NCI-H187 treated with DMSO at 0.1 percent for 48 hours (cell line): Measurements from ENCODE around the gene CA10.

Source experiments
- DNase-seq: peaks from one replicate; lab custom pipeline; 2025; lab: John Stamatoyannopoulos, UW

CA10 gene

GRCh38 chr17:51724043-51724580 is 434.4 kb downstream of the CA10 start:
- DNase-seq: no peak

GRCh38 chr17:51722994-51723393 is 435.5 kb downstream of the CA10 start:
- DNase-seq: no peak

- DNase-seq: no peak
Observed at GRCh38 chr17:51721730-51722129, 436.8 kb downstream of the CA10 start.

- no peak for DNase-seq
Observed at GRCh38 chr17:51720439-51720838, 438.1 kb downstream of the CA10 start.

GRCh38 chr17:51718983-51719382 is 439.5 kb downstream of the CA10 start:
- DNase-seq: no peak

GRCh38 chr17:51711581-51711980 is 446.9 kb downstream of the CA10 start:
- DNase-seq: no peak

- DNase-seq: no peak
Observed at GRCh38 chr17:51710634-51710979, 447.9 kb downstream of the CA10 start.

GRCh38 chr17:51709694-51710633 is 448.6 kb downstream of the CA10 start:
- DNase-seq: no peak

- DNase-seq: no peak
Observed at GRCh38 chr17:51707216-51707615, 451.3 kb downstream of the CA10 start.

- no peak for DNase-seq
Observed at GRCh38 chr17:51706093-51706492, 452.4 kb downstream of the CA10 start.

- no peak for DNase-seq
Observed at GRCh38 chr17:51703361-51704341, 454.9 kb downstream of the CA10 start.

GRCh38 chr17:51702963-51703360 is 455.6 kb downstream of the CA10 start:
- no peak for DNase-seq

- no peak for DNase-seq
Observed at GRCh38 chr17:51701501-51701900, 457.0 kb downstream of the CA10 start.

- DNase-seq: no peak
Observed at GRCh38 chr17:51700011-51700760, 458.3 kb downstream of the CA10 start.

- DNase-seq: no peak
Observed at GRCh38 chr17:51699303-51699702, 459.2 kb downstream of the CA10 start.

- DNase-seq: no peak
Observed at GRCh38 chr17:51692917-51693316, 465.6 kb downstream of the CA10 start.

GRCh38 chr17:51687887-51688286 is 470.6 kb downstream of the CA10 start:
- DNase-seq: no peak

- DNase-seq: no peak
Observed at GRCh38 chr17:51685287-51685909, 473.1 kb downstream of the CA10 start.

GRCh38 chr17:51684214-51684613 is 474.3 kb downstream of the CA10 start:
- DNase-seq: no peak

GRCh38 chr17:51683291-51683690 is 475.2 kb downstream of the CA10 start:
- DNase-seq: no peak

- no peak for DNase-seq
Observed at GRCh38 chr17:51682115-51682514, 476.4 kb downstream of the CA10 start.
